Effector memory CD4-positive, alpha-beta T cell (primary cell): ENCODE data around the gene USP33.
"Not testable (repeated sequence)": the region's sequence is repeated elsewhere in the genome, so short reads cannot be mapped to it uniquely, and the experiment has no call there.

Experiments
- DNase-seq, 3 donors: peaks; one replicate each; pipeline ENCODE4 v3.0.0-alpha.2; 2020
- H3K27ac ChIP-seq: 2 replicates; pipeline ENCODE4 v1.7.0; 2013; ENCODE audit warnings: mild to moderate bottlenecking, low read length, moderate library complexity; ENCODE audit not compliant: insufficient read depth, poor library complexity, severe bottlenecking
- H3K27me3 ChIP-seq: replicated peaks from 2 replicates; pipeline ENCODE4 v1.7.0; 2013; ENCODE audit warnings: mild to moderate bottlenecking, low read length; ENCODE audit not compliant: insufficient read depth, control insufficient read depth, poor library complexity, severe bottlenecking
- H3K36me3 ChIP-seq: 2 replicates; pipeline ENCODE4 v1.7.0; 2013; ENCODE audit warnings: mild to moderate bottlenecking, low read length, moderate library complexity; ENCODE audit not compliant: control insufficient read depth, insufficient read depth
- H3K4me1 ChIP-seq: 2 replicates; pipeline ENCODE4 v1.7.0; 2013; ENCODE audit warnings: low read length, mild to moderate bottlenecking; ENCODE audit not compliant: control insufficient read depth, insufficient read depth, poor library complexity, severe bottlenecking
- H3K4me3 ChIP-seq: 2 replicates; pipeline ENCODE4 v1.7.0; 2013; ENCODE audit warnings: low read length, low read depth, mild to moderate bottlenecking; ENCODE audit not compliant: insufficient read depth, poor library complexity, severe bottlenecking
- H3K9me3 ChIP-seq: 2 replicates; pipeline ENCODE4 v1.7.0; 2013; ENCODE audit warnings: mild to moderate bottlenecking, low read length, moderate library complexity; ENCODE audit not compliant: control insufficient read depth

Gene USP33

GRCh38 chr1:77779529-77780281 is 20.1 kb upstream of the USP33 start, which contains the start of gene MIGA1:
Gene MIGA1 (plus strand): TSS chr1:77779649. CDS start chr1:77783253, 3,604 bp downstream.
- peak; percentile 73 to 83 (median 81) for DNase-seq
- Histone ChIP-seq H3K36me3 (peaks cover 11% of the 10 kb centered on the region), H3K27me3 (no peaks in the 10 kb centered on the region), H3K27ac (peak within 1 kb of the TSS; percentile 76), H3K4me1 (peaks cover 2% of the 10 kb centered on the region), H3K9me3 (no peaks in the 10 kb centered on the region), H3K4me3 (peak within 1 kb of the TSS; percentile 87)

GRCh38 chr1:77776007-77776700 is 16.5 kb upstream of the USP33 start:
- Histone ChIP-seq H3K36me3 (no peaks in the 10 kb centered on the region), H3K9me3 (no peaks in the 10 kb centered on the region), H3K4me1 (no peaks in the 10 kb centered on the region), H3K4me3 (no peak overlapping the region), H3K27me3 (no peaks in the 10 kb centered on the region), H3K27ac (no peak overlapping the region)
- DNase-seq, result no peak

- H3K27me3 ChIP-seq, result no peaks in the 10 kb centered on the region
- no peak for DNase-seq
- no peaks in the 10 kb centered on the region for H3K36me3 ChIP-seq
- H3K4me1 ChIP-seq, result no peaks in the 10 kb centered on the region
- no peaks in the 10 kb centered on the region for H3K9me3 ChIP-seq
- H3K27ac ChIP-seq, result no peak overlapping the region
- H3K4me3 ChIP-seq, result no peak overlapping the region
These were observed 8.4 kb upstream of the USP33 start for GRCh38 chr1:77768006-77768405.

- DNase-seq, result no peak
- H3K9me3 ChIP-seq, result no peaks in the 10 kb centered on the region
- H3K4me1 ChIP-seq, result peaks cover 4% of the 10 kb centered on the region
- H3K36me3 ChIP-seq, result no peaks in the 10 kb centered on the region
- no peak overlapping the region for H3K27ac ChIP-seq
- no peak overlapping the region for H3K4me3 ChIP-seq
- no peaks in the 10 kb centered on the region for H3K27me3 ChIP-seq
These were observed 2.4 kb upstream of the USP33 start for GRCh38 chr1:77762072-77762476.

- Histone ChIP-seq H3K9me3 (no peaks in the 10 kb centered on the region), H3K27me3 (no peaks in the 10 kb centered on the region), H3K4me1 (peaks cover 4% of the 10 kb centered on the region), H3K36me3 (no peaks in the 10 kb centered on the region), H3K27ac (no peak overlapping the region), H3K4me3 (no peak overlapping the region)
- no peak for DNase-seq
These were observed 2.0 kb downstream of the USP33 start for GRCh38 chr1:77757603-77758002.

GRCh38 chr1:77757066-77757584 is 2.5 kb downstream of the USP33 start:
- no peak overlapping the region for H3K4me3 ChIP-seq
- peaks cover 4% of the 10 kb centered on the region for H3K4me1 ChIP-seq
- H3K27ac ChIP-seq, result no peak overlapping the region
- no peaks in the 10 kb centered on the region for H3K36me3 ChIP-seq
- no peaks in the 10 kb centered on the region for H3K27me3 ChIP-seq
- no peaks in the 10 kb centered on the region for H3K9me3 ChIP-seq
- no peak for DNase-seq

GRCh38 chr1:77756052-77756754 is 3.4 kb downstream of the USP33 start:
- DNase-seq, result no peak
- no peak overlapping the region for H3K27ac ChIP-seq
- H3K4me1 ChIP-seq, result peaks cover 4% of the 10 kb centered on the region
- H3K27me3 ChIP-seq, result no peaks in the 10 kb centered on the region
- H3K4me3 ChIP-seq, result no peak overlapping the region
- no peaks in the 10 kb centered on the region for H3K9me3 ChIP-seq
- no peaks in the 10 kb centered on the region for H3K36me3 ChIP-seq

- H3K9me3 ChIP-seq, H3K4me3 ChIP-seq, H3K27me3 ChIP-seq, H3K4me1 ChIP-seq, DNase-seq, H3K36me3 ChIP-seq, H3K27ac ChIP-seq: not testable (repeated sequence)
These were observed 10.2 kb downstream of the USP33 start for GRCh38 chr1:77749489-77749888.

GRCh38 chr1:77744576-77744975 is 15.1 kb downstream of the USP33 start:
- H3K27me3 ChIP-seq, result no peaks in the 10 kb centered on the region
- no peaks in the 10 kb centered on the region for H3K9me3 ChIP-seq
- DNase-seq, result no peak
- H3K36me3 ChIP-seq, result peaks cover 3% of the 10 kb centered on the region
- H3K4me1 ChIP-seq, result no peaks in the 10 kb centered on the region
- no peak overlapping the region for H3K4me3 ChIP-seq
- no peak overlapping the region for H3K27ac ChIP-seq
